Measurements from ENCODE around the gene JAM2. TPM values are rescaled to one million over a fixed set of nuclear protein-coding genes. Genes with fewer than 3 reads are reported as not detected.
"Not testable (repeated sequence)": the region's sequence is repeated elsewhere in the genome, so short reads cannot be mapped to it uniquely, and the experiment has no call there.

Gene JAM2
- total RNA-seq, 6 donors from 2014 or later, result 7.8 to 29.3 (median 11.2) TPM

DNA sequence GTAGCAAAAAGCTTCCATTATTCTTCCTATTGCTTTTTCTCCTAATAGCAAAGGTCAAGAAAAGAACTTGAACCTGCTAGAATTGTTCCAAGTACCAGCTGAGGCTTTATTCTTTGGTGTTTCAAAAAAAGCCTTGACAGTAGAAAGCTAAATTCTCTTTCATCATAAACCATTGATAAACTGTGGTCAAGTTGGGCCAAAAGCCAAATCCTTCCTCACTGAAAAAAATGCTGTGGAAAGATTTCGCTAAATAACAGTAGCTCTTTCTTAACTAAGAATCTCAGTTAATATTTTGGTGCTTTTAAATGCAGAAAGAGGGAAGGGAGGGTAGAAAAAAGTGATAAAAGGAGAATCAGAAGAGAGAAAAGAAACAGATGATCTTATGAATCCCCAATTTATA is 14.0 kb upstream of the JAM2 start:
- Histone ChIP-seq H3K4me1 (peaks cover 0 to 7% (median 3%) of the 10 kb centered on the region in 4 donors), H3K27me3 (no peaks in the 10 kb centered on the region), H3K4me3 (no peak overlapping the region), H3K36me3 (no peaks in the 10 kb centered on the region), H3K9me3 (no peaks in the 10 kb centered on the region), H3K27ac (no peak overlapping the region)
- ATAC-seq (ENCODE audit: low FRiP score in 2 of 2) (no peak), DNase-seq (no peak)
- TF ChIP-seq EP300 (IDR thresholded peaks at IDR 0.05) (no peak), POLR2AphosphoS5 (IDR thresholded peaks at IDR 0.05) (no peak), POLR2A (IDR thresholded peaks at IDR 0.05) (no peak)
- TF ChIP-seq, protein P1, sequence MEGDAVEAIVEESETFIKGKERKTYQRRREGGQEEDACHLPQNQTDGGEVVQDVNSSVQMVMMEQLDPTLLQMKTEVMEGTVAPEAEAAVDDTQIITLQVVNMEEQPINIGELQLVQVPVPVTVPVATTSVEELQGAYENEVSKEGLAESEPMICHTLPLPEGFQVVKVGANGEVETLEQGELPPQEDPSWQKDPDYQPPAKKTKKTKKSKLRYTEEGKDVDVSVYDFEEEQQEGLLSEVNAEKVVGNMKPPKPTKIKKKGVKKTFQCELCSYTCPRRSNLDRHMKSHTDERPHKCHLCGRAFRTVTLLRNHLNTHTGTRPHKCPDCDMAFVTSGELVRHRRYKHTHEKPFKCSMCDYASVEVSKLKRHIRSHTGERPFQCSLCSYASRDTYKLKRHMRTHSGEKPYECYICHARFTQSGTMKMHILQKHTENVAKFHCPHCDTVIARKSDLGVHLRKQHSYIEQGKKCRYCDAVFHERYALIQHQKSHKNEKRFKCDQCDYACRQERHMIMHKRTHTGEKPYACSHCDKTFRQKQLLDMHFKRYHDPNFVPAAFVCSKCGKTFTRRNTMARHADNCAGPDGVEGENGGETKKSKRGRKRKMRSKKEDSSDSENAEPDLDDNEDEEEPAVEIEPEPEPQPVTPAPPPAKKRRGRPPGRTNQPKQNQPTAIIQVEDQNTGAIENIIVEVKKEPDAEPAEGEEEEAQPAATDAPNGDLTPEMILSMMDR (IDR thresholded peaks at IDR 0.05), result no peak
- 70 to 88% methylated on average over 1 of the region's 1 CpG for WGBS, 2 donors

DNA sequence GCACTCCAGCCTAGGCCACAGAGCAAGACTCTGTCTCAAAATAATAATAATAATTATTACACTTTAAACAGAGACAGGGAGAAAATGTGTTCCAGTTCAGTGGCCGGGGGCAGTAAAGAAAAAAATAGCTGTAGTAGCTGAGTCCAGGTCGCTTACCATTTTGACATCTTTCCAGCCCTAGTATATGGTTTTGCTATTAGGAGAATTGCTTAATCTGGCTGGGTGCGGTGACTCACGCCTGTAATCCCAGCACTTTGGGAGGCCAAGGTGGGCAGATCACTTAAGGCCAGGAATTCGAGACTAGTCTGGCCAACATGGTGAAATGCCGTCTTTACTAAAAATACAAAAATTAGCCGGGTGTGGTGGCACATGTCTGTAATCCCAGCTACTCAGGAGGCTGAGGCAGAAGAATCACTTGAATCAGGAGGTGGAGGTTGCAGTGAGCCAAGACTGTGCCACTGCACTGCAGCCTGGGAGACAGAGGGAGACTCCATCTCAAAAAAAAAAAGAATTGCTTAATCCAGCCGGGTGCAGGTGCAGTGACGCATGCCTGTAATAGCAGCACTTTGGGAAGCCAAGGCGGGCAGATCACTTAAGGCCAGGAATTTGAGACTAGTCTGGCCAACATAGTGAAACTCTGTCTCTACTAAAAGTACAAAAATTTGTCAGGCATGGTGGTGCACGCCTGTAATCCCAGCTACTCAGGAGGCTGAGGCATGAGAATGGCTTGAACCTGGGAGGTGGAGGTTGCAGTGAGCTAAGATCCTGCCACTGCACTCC is 13.1 kb upstream of the JAM2 start:
- peak overlapping the region in 1 of 4 donors; percentile 75 for H3K27ac ChIP-seq
- WGBS, 2 donors, result 89 to 91% methylated on average over 11 of the region's 11 CpGs
- H3K9me3 ChIP-seq; DNase-seq; H3K4me1 ChIP-seq; H3K36me3 ChIP-seq; ATAC-seq (ENCODE audit: low FRiP score in 2 of 2); H3K4me3 ChIP-seq; H3K27me3 ChIP-seq: not testable (repeated sequence)

DNA sequence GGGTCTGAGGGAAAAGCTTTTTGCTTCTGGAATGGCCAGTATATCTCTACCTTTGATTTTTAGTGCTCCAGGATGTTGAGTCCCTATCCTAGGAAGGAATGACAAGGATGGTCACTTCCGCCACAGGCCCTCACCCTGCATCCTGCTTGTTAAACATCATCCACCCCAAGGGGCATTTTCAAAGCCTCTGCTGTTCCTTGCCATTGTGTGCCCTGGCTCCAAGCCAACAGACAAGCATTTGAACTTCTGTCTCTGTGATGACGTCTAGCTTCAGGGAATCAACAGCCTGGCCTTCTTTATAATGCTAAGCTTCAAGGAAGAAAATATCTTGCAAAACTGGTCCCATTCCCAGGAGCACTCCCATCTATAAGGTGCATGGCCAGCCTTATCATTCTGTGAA is 12.3 kb upstream of the JAM2 start:
- H3K27ac ChIP-seq, result peak overlapping the region in 2 of 4 donors; percentile 30 to 75
- H3K36me3 ChIP-seq, result no peaks in the 10 kb centered on the region
- no peak for TF ChIP-seq POLR2A (IDR thresholded peaks at IDR 0.05)
- peak in 1 of 2 donors; percentile 18 for TF ChIP-seq POLR2AphosphoS5 (IDR thresholded peaks at IDR 0.05)
- TF ChIP-seq, protein P1 (IDR thresholded peaks at IDR 0.05), result no peak
- no peak for TF ChIP-seq EP300 (IDR thresholded peaks at IDR 0.05)
- ATAC-seq (ENCODE audit: low FRiP score in 2 of 2) (no peak), DNase-seq (peak in 1 of 2 donors; percentile 26)
- 26 to 74% methylated on average over 2 of the region's 2 CpGs for WGBS, 2 donors
- no peak overlapping the region for H3K4me3 ChIP-seq
- no peaks in the 10 kb centered on the region for H3K27me3 ChIP-seq
- H3K9me3 ChIP-seq, result no peaks in the 10 kb centered on the region
- H3K4me1 ChIP-seq, result peaks cover 0 to 7% (median 3%) of the 10 kb centered on the region in 4 donors

DNA sequence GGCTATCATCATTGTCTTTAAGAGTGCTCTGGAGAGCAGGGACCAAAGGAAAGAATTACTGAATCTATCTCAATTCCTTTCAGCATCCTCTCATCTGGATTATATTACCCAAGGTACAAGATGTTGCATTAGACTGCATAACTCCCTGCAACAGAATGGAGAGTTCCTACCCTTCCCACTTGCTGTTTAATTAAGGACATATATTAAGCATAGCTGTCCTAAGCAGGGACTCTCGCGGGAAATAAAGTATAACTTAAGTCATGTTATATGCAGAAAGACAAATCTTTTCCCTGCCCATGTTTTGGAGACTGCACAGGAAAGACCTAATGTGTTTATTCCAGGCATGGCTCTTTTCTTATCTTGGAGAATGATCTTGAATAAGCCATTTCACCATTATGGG is 6.8 kb upstream of the JAM2 start:
- H3K27me3 ChIP-seq, result no peaks in the 10 kb centered on the region
- no peaks in the 10 kb centered on the region for H3K9me3 ChIP-seq
- WGBS, 2 donors, result 74 to 84% methylated on average over 2 of the region's 2 CpGs

DNA sequence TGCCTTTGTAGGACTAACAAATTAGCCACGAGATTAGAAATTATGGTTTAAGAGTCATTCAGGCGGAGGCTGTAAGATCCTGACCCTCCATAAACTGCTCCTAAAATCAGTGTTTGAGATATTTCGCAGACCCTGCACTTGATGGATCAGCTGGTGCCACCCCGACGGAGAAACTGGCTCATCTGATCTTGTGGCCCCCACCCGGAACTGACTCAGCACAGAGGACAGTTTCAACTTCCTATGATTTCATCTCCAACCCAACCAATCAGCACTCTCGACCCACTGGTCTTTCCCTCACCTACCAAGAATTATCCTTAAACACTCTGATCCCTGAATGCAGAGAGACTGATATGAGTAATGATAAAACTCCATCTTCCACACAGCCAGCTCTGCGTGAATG is 3.7 kb upstream of the JAM2 start:
- DNase-seq, result no peak
- no peaks in the 10 kb centered on the region for H3K36me3 ChIP-seq
- no peak overlapping the region for H3K27ac ChIP-seq
- WGBS, 2 donors, result 69 to 71% methylated on average over 8 of the region's 8 CpGs
- H3K27me3 ChIP-seq, result peaks cover 0 to 7% (median 1%) of the 10 kb centered on the region in 4 donors
- no peak overlapping the region for H3K4me3 ChIP-seq
- TF ChIP-seq POLR2A (IDR thresholded peaks at IDR 0.05) (no peak), EP300 (IDR thresholded peaks at IDR 0.05) (no peak), POLR2AphosphoS5 (IDR thresholded peaks at IDR 0.05) (no peak)
- TF ChIP-seq, protein P1 (IDR thresholded peaks at IDR 0.05), result no peak
- H3K9me3 ChIP-seq, result no peaks in the 10 kb centered on the region
- peaks cover 7 to 19% (median 16%) of the 10 kb centered on the region in 4 donors for H3K4me1 ChIP-seq
- ATAC-seq (ENCODE audit: low FRiP score in 2 of 2), result no peak

More for the DNA sequence above, 6.8 kb upstream of the JAM2 start:
- Histone ChIP-seq H3K4me1 (no peaks in the 10 kb centered on the region), H3K36me3 (no peaks in the 10 kb centered on the region), H3K27ac (no peak overlapping the region), H3K4me3 (no peak overlapping the region)
- TF ChIP-seq POLR2AphosphoS5 (IDR thresholded peaks at IDR 0.05) (no peak), POLR2A (IDR thresholded peaks at IDR 0.05) (no peak), EP300 (IDR thresholded peaks at IDR 0.05) (no peak)
- TF ChIP-seq, protein P1 (IDR thresholded peaks at IDR 0.05), result no peak
- ATAC-seq (ENCODE audit: low FRiP score in 2 of 2), result no peak
- no peak for DNase-seq
